ENCODE measurements around the gene VAV1. TPM values are rescaled to one million over a fixed set of nuclear protein-coding genes. Genes with fewer than 3 reads are reported as not detected.

The VAV1 gene
- total and polyA plus RNA-seq, 10 of the 15 experiments (the other 5 are each of a cell fraction or from before 2014, with no cell fraction given) = 1.6 to 76.8 (median 40.7) TPM

DNA sequence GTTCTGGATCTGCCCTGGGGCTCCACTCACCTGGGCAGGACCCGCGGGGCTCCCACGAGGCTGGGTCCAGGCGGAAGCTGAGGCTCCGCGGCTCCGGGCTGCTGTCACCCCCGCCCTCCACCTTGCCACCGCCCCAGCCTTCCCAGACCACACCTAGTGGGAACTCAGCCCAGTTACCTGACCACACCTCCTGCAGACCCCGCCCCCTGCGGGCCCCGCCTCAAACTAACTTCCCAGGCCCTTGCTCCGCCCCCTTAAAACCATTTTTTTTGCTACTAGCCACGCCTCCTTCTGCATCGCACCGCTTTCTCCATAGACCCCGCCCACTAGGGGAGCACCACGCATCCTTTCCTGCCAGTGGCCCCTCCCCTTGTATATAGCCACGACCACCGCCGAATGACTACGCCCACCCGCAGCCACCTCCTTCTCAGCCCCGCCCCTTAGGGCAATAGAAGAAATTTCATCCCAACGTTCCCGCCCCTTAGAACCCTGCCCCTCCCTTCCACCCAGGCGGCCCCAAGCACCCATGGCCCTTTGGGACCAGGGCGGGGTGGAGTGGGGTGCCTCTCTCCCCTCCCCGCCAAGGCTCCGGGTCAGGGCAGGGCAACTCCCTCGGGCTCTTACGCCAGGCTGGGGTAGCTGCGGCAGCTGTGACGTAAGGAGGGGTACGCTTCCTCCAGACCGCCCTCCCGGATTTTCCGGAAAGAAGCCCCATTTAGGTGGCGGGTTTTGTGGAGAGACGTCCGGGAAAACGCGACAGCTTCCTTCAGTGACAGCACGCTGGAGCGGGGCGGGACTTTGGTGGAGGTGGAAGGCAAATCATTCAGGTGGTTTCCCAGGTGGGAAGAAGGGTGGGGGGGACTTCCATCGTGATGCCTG lies 4.9 kb upstream of the VAV1 start, which contains the start of gene SH2D3A (continued):
- TF ChIP-seq JUND (IDR thresholded peaks at IDR 0.05; ENCODE audit: low read depth, low read length) (no peak), HDGF (IDR thresholded peaks at IDR 0.05) (peak; percentile 100), NBN (IDR thresholded peaks at IDR 0.05) (peak; percentile 71; the same call in 1 of the 2 replicates), TCF7 (IDR thresholded peaks at IDR 0.05; ENCODE audit: borderline replicate concordance) (no peak), ESRRA (IDR thresholded peaks at IDR 0.05; ENCODE audit: low read length) (no peak), GATAD2B (conservative IDR thresholded peaks at IDR 0.05; ENCODE audit: low read depth) (peak; percentile 60), SP1 (IDR thresholded peaks at IDR 0.05; ENCODE audit: low read depth, low read length) (peak; percentile 40), TAF1 (IDR thresholded peaks at IDR 0.05; ENCODE audit: borderline replicate concordance, low read depth, low read length) (no peak), POU2F2 (IDR thresholded peaks at IDR 0.05; ENCODE audit: borderline replicate concordance, low read depth, low read length) (no peak), RUNX3 (IDR thresholded peaks at IDR 0.05; ENCODE audit: low read length) (peak; percentile 59), NFYA (IDR thresholded peaks at IDR 0.05; ENCODE audit: borderline replicate concordance, low read depth, low read length) (no peak), MYC (IDR thresholded peaks at IDR 0.05; ENCODE audit: insufficient read depth, insufficient read length, insufficient replicate concordance, low read length, severe bottlenecking) (peak; percentile 57)
- TF ChIP-seq, protein P1, sequence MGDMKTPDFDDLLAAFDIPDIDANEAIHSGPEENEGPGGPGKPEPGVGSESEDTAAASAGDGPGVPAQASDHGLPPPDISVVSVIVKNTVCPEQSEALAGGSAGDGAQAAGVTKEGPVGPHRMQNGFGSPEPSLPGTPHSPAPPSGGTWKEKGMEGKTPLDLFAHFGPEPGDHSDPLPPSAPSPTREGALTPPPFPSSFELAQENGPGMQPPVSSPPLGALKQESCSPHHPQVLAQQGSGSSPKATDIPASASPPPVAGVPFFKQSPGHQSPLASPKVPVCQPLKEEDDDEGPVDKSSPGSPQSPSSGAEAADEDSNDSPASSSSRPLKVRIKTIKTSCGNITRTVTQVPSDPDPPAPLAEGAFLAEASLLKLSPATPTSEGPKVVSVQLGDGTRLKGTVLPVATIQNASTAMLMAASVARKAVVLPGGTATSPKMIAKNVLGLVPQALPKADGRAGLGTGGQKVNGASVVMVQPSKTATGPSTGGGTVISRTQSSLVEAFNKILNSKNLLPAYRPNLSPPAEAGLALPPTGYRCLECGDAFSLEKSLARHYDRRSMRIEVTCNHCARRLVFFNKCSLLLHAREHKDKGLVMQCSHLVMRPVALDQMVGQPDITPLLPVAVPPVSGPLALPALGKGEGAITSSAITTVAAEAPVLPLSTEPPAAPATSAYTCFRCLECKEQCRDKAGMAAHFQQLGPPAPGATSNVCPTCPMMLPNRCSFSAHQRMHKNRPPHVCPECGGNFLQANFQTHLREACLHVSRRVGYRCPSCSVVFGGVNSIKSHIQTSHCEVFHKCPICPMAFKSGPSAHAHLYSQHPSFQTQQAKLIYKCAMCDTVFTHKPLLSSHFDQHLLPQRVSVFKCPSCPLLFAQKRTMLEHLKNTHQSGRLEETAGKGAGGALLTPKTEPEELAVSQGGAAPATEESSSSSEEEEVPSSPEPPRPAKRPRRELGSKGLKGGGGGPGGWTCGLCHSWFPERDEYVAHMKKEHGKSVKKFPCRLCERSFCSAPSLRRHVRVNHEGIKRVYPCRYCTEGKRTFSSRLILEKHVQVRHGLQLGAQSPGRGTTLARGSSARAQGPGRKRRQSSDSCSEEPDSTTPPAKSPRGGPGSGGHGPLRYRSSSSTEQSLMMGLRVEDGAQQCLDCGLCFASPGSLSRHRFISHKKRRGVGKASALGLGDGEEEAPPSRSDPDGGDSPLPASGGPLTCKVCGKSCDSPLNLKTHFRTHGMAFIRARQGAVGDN (IDR thresholded peaks at IDR 0.05) = no peak
- TF ChIP-seq, protein P2, sequence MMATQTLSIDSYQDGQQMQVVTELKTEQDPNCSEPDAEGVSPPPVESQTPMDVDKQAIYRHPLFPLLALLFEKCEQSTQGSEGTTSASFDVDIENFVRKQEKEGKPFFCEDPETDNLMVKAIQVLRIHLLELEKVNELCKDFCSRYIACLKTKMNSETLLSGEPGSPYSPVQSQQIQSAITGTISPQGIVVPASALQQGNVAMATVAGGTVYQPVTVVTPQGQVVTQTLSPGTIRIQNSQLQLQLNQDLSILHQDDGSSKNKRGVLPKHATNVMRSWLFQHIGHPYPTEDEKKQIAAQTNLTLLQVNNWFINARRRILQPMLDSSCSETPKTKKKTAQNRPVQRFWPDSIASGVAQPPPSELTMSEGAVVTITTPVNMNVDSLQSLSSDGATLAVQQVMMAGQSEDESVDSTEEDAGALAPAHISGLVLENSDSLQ (IDR thresholded peaks at IDR 0.05) = peak; percentile 16; the same call in 1 of the 2 replicates
- TF ChIP-seq, protein P3, sequence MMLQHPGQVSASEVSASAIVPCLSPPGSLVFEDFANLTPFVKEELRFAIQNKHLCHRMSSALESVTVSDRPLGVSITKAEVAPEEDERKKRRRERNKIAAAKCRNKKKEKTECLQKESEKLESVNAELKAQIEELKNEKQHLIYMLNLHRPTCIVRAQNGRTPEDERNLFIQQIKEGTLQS (IDR thresholded peaks at IDR 0.05; ENCODE audit: borderline replicate concordance, extremely low read depth, low read depth, low read length) = no peak
- TF ChIP-seq, protein P4, sequence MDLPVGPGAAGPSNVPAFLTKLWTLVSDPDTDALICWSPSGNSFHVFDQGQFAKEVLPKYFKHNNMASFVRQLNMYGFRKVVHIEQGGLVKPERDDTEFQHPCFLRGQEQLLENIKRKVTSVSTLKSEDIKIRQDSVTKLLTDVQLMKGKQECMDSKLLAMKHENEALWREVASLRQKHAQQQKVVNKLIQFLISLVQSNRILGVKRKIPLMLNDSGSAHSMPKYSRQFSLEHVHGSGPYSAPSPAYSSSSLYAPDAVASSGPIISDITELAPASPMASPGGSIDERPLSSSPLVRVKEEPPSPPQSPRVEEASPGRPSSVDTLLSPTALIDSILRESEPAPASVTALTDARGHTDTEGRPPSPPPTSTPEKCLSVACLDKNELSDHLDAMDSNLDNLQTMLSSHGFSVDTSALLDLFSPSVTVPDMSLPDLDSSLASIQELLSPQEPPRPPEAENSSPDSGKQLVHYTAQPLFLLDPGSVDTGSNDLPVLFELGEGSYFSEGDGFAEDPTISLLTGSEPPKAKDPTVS (IDR thresholded peaks at IDR 0.05; ENCODE audit: low read depth, low read length) = no peak
- TF ChIP-seq, protein P5, sequence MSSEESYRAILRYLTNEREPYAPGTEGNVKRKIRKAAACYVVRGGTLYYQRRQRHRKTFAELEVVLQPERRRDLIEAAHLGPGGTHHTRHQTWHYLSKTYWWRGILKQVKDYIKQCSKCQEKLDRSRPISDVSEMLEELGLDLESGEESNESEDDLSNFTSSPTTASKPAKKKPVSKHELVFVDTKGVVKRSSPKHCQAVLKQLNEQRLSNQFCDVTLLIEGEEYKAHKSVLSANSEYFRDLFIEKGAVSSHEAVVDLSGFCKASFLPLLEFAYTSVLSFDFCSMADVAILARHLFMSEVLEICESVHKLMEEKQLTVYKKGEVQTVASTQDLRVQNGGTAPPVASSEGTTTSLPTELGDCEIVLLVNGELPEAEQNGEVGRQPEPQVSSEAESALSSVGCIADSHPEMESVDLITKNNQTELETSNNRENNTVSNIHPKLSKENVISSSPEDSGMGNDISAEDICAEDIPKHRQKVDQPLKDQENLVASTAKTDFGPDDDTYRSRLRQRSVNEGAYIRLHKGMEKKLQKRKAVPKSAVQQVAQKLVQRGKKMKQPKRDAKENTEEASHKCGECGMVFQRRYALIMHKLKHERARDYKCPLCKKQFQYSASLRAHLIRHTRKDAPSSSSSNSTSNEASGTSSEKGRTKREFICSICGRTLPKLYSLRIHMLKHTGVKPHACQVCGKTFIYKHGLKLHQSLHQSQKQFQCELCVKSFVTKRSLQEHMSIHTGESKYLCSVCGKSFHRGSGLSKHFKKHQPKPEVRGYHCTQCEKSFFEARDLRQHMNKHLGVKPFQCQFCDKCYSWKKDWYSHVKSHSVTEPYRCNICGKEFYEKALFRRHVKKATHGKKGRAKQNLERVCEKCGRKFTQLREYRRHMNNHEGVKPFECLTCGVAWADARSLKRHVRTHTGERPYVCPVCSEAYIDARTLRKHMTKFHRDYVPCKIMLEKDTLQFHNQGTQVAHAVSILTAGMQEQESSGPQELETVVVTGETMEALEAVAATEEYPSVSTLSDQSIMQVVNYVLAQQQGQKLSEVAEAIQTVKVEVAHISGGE (CRISPR knock-in tag; IDR thresholded peaks at IDR 0.05) = no peak
- TF ChIP-seq, protein P6, sequence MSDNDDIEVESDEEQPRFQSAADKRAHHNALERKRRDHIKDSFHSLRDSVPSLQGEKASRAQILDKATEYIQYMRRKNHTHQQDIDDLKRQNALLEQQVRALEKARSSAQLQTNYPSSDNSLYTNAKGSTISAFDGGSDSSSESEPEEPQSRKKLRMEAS (IDR thresholded peaks at IDR 0.05; ENCODE audit: low read depth, low read length) = no peak

Measured in GM12878 (cell line).